SU-DHL-6 (cell line): ENCODE measurements around the gene ANGPTL8.

Experiments used
- CTCF ChIP-seq: fragments of 200-600 bp; sonication (generic); IDR thresholded peaks from one replicate; pipeline ENCODE4 v1.5.1; 2017; ENCODE audit warnings: antibody characterized with exemption, mild to moderate bottlenecking, low read length, moderate library complexity; ENCODE audit not compliant: insufficient read depth, poor library complexity, severe bottlenecking
- EZH2phosphoT487 ChIP-seq: fragments of 200-600 bp; sonication (generic), shearing (Covaris generic); conservative IDR thresholded peaks from 2 replicates; pipeline ENCODE4 v1.6.1; 2018; ENCODE audit warnings: mild to moderate bottlenecking, antibody characterized with exemption, low read length, moderate library complexity, mixed read lengths

GRCh38 chr19:11234486-11235075, 4.8 kb upstream of the ANGPTL8 start:
- TF ChIP-seq CTCF (no peak), EZH2phosphoT487 (no peak)
